HepG2 (cell line): Measurements from ENCODE around the gene REPIN1. TPM values are rescaled to one million over a fixed set of nuclear protein-coding genes. Genes with fewer than 3 reads are reported as not detected.

Experiments used
- ARHGAP35 ChIP-seq: sonication (generic); formaldehyde crosslinking; IDR thresholded peaks from 2 replicates; pipeline ENCODE4 v1.9.0; 2022; ENCODE audit warnings: mild to moderate bottlenecking, inconsistent platforms, moderate library complexity, missing genetic modification reagents, borderline replicate concordance
- ARNT ChIP-seq: fragments of 450-650 bp; IDR thresholded peaks from 2 replicates; pipeline ENCODE4 v1.6.1; 2017
- FOXK2 ChIP-seq: fragments of 450-650 bp; IDR thresholded peaks from 2 replicates; pipeline ENCODE4 v1.6.1; 2016
- HDAC2 ChIP-seq: sonication (generic); formaldehyde crosslinking; IDR thresholded peaks from 2 replicates; pipeline ENCODE4 v1.4.0; 2020; ENCODE audit warnings: missing genetic modification reagents
- IKZF1 ChIP-seq: fragments of 450-650 bp; IDR thresholded peaks from 2 replicates; pipeline ENCODE4 v1.7.1; 2016
- KAT8 ChIP-seq: IDR thresholded peaks from 2 replicates; pipeline ENCODE4 v1.6.1; 2016; ENCODE audit warnings: missing genetic modification reagents, missing compliant biosample characterization
- NR3C1 ChIP-seq: sonication (generic); formaldehyde crosslinking; IDR thresholded peaks from 2 replicates; pipeline ENCODE4 v1.4.0; 2020; ENCODE audit warnings: missing genetic modification reagents
- RBM39 ChIP-seq: fragments of 200-400 bp; formaldehyde crosslinking; IDR thresholded peaks from one replicate; pipeline ENCODE4 v1.6.1; 2018; ENCODE audit warnings: antibody characterized with exemption, mild to moderate bottlenecking, low read depth, low read length; ENCODE audit not compliant: poor library complexity, severe bottlenecking
- SIN3A ChIP-seq: IDR thresholded peaks from 2 replicates; pipeline ENCODE4 v1.6.1; 2011; ENCODE audit warnings: low read depth, mild to moderate bottlenecking, control low read depth, low read length, borderline replicate concordance
- SOX13 ChIP-seq, 3 experiments: fragments of 450-650 bp in 1 of 3; sonication (generic) in 1 of 3; formaldehyde crosslinking in 1 of 3; IDR thresholded peaks in 2 of 3; conservative IDR thresholded peaks in 1 of 3; 2 replicates each; pipeline versions ENCODE4 v1.5.0 to v1.6.1; 2016 to 2020; ENCODE audit warnings: antibody characterized with exemption in 1 of 3, mild to moderate bottlenecking in 1 of 3, missing compliant biosample characterization in 1 of 3, missing genetic modification reagents in 1 of 3, moderate library complexity in 1 of 3
- TARDBP ChIP-seq: sonication (generic); formaldehyde crosslinking; IDR thresholded peaks from 2 replicates; pipeline ENCODE4 v1.8.0; 2022; ENCODE audit warnings: mild to moderate bottlenecking, missing genetic modification reagents
- ZNF232 ChIP-seq: sonication (generic); formaldehyde crosslinking; IDR thresholded peaks from 2 replicates; pipeline ENCODE4 v1.4.0; 2020; ENCODE audit warnings: missing genetic modification reagents, borderline replicate concordance
- ZNF331 ChIP-seq: sonication (generic); formaldehyde crosslinking; IDR thresholded peaks from 2 replicates; pipeline ENCODE4 v1.4.0; 2020; ENCODE audit warnings: missing genetic modification reagents
- ZNF451 ChIP-seq: sonication (generic); formaldehyde crosslinking; IDR thresholded peaks from 2 replicates; pipeline ENCODE4 v1.5.0; 2020; ENCODE audit warnings: mild to moderate bottlenecking, missing genetic modification reagents
- ZNF607 ChIP-seq: sonication (generic); formaldehyde crosslinking; IDR thresholded peaks from 2 replicates; pipeline ENCODE4 v1.5.1; 2020; ENCODE audit warnings: missing genetic modification reagents, mild to moderate bottlenecking, borderline replicate concordance
- ZNF850 ChIP-seq: sonication (generic); formaldehyde crosslinking; conservative IDR thresholded peaks from 2 replicates; pipeline ENCODE4 v1.9.0; 2021; ENCODE audit warnings: mild to moderate bottlenecking, missing genetic modification reagents
- ZSCAN30 ChIP-seq: sonication (generic); formaldehyde crosslinking; IDR thresholded peaks from 2 replicates; pipeline ENCODE4 v1.5.0; 2020; ENCODE audit warnings: mild to moderate bottlenecking, missing genetic modification reagents
- polyA plus RNA-seq, 8 experiments: library from polyadenylated mRNA; depleted of rRNA in 3 of 8; stranded (reverse) in 7 of 8; unstranded in 1 of 8; fragments of >200 nt; fragmentation: Illumina TruSeq in 4 of 8; extraction: Trizol in 4 of 8; gene quantifications; 2 replicates each; pipeline versions ENCODE4 v1.2.1 to v1.2.3, GENCODE V29; 2011 to 2016; ENCODE audit warnings: low read depth in 4 of 8, missing spikeins in 1 of 8, mixed read lengths in 1 of 8; ENCODE audit not compliant: insufficient read depth in 1 of 8
- total RNA-seq, 5 experiments: library from RNA; depleted of rRNA; stranded (reverse); fragments of >200 nt; fragmentation: Illumina TruSeq; extraction: Trizol; gene quantifications; 2 replicates each; pipeline ENCODE4 v1.2.3, GENCODE V29; 2016; ENCODE audit warnings: low read depth in 1 of 5
- TF ChIP-seq, protein P1 (sequence below): IDR thresholded peaks from 2 replicates; pipeline ENCODE4 v1.6.1; 2012; ENCODE audit warnings: low read length, improper control_type of control experiment
- TF ChIP-seq, protein P2 (sequence below): sonication (generic); formaldehyde crosslinking; IDR thresholded peaks from 2 replicates; pipeline ENCODE4 v1.5.1; 2020; ENCODE audit warnings: missing genetic modification reagents, mild to moderate bottlenecking, borderline replicate concordance
- TF ChIP-seq, protein P3 (sequence below): sonication (generic); formaldehyde crosslinking; IDR thresholded peaks from 2 replicates; pipeline ENCODE4 v1.4.0; 2020; ENCODE audit warnings: missing genetic modification reagents

REPIN1 gene
- total and polyA plus RNA-seq, 2 of the 13 experiments (the other 11 are each of a cell fraction or from before 2014, with no cell fraction given): 69.9 to 108 TPM

DNA sequence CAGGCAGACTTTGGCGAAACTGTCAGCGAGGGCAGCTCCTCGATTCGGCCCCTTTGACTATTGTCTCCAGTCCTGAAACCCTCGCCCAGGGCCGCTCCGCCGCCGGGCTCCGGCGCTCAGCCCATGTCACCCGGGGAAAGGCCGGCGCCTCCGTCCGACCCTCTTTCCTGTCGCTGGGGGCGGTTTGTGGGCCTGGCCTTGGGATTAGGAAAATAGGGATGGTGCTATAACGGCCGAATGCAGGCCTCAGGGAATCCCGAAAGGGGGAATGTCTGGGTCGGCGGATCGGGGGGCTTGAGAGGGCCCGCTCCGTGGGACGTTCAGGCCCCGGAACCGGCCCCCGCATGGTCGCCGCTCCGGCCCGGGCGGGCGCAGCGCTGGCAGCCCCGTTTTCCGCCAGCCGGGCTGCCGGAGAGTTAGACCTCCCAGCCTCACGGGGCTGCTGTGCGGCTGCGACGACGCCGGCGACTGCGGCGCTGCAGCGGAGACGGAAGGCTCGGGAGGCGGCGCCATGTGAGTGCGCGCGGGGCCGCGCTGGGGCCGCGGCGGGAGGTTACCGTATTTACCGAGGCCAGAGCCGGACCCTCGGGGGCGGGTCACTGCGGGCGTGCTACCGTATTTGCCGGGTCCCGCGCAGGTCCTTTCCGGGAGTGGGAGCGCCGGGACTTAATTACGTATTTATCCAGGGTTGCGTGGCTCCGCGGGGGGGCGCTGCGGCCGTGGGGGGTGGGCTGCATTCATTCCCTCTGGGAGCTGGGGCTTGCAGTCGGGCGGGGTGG, 36.4 kb downstream of the REPIN1 start (continued):
- TF ChIP-seq, protein P1, sequence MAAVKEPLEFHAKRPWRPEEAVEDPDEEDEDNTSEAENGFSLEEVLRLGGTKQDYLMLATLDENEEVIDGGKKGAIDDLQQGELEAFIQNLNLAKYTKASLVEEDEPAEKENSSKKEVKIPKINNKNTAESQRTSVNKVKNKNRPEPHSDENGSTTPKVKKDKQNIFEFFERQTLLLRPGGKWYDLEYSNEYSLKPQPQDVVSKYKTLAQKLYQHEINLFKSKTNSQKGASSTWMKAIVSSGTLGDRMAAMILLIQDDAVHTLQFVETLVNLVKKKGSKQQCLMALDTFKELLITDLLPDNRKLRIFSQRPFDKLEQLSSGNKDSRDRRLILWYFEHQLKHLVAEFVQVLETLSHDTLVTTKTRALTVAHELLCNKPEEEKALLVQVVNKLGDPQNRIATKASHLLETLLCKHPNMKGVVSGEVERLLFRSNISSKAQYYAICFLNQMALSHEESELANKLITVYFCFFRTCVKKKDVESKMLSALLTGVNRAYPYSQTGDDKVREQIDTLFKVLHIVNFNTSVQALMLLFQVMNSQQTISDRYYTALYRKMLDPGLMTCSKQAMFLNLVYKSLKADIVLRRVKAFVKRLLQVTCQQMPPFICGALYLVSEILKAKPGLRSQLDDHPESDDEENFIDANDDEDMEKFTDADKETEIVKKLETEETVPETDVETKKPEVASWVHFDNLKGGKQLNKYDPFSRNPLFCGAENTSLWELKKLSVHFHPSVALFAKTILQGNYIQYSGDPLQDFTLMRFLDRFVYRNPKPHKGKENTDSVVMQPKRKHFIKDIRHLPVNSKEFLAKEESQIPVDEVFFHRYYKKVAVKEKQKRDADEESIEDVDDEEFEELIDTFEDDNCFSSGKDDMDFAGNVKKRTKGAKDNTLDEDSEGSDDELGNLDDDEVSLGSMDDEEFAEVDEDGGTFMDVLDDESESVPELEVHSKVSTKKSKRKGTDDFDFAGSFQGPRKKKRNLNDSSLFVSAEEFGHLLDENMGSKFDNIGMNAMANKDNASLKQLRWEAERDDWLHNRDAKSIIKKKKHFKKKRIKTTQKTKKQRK: no peak
- no peak for TF ChIP-seq IKZF1
- peak; percentile 95 for TF ChIP-seq RBM39
- no peak for TF ChIP-seq KAT8 (CRISPR knock-in tag)
- no peak for TF ChIP-seq FOXK2
- TF ChIP-seq HDAC2 (CRISPR knock-in tag): peak; percentile 54; the same call in 1 of the 2 replicates
- TF ChIP-seq SOX13 (IDR thresholded peaks at IDR 0.05): no peak
- peak in 1 of 2 experiments; percentile 55; a peak in 1 of 4 replicates for TF ChIP-seq SOX13 (CRISPR knock-in tag; conservative IDR thresholded peaks at IDR 0.05 in 1 of 2, IDR thresholded peaks at IDR 0.05 in 1 of 2)
- TF ChIP-seq ZNF331: peak; percentile 49; the same call in 1 of the 2 replicates
- TF ChIP-seq SIN3A: peak; percentile 53; the same call in 1 of the 2 replicates
- TF ChIP-seq TARDBP (CRISPR knock-in tag): peak; percentile 82; the same call in 1 of the 2 replicates
- 0 out of 2 replicates have a peak, but pooled peaks have one; percentile 39 for TF ChIP-seq ZNF451 (CRISPR knock-in tag)
- TF ChIP-seq ARNT: no peak
- TF ChIP-seq, protein P2, sequence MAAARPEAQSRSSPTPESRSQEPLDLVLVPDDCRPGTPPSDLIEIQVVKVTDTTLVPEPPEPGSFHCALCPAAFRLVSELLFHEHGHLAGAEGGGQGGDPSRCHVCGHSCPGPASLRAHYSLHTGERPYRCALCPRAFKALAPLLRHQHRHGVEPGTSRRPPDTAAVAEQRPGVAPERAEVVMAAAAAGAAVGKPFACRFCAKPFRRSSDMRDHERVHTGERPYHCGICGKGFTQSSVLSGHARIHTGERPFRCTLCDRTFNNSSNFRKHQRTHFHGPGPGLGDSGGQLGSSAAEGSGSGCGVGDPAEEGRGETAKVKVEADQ (CRISPR knock-in tag): peak; percentile 61; the same call in 1 of the 2 replicates
- TF ChIP-seq ZSCAN30 (CRISPR knock-in tag): peak; percentile 92
- no peak for TF ChIP-seq ZNF232 (CRISPR knock-in tag)
- no peak for TF ChIP-seq ARHGAP35 (CRISPR knock-in tag)
- TF ChIP-seq, protein P3, sequence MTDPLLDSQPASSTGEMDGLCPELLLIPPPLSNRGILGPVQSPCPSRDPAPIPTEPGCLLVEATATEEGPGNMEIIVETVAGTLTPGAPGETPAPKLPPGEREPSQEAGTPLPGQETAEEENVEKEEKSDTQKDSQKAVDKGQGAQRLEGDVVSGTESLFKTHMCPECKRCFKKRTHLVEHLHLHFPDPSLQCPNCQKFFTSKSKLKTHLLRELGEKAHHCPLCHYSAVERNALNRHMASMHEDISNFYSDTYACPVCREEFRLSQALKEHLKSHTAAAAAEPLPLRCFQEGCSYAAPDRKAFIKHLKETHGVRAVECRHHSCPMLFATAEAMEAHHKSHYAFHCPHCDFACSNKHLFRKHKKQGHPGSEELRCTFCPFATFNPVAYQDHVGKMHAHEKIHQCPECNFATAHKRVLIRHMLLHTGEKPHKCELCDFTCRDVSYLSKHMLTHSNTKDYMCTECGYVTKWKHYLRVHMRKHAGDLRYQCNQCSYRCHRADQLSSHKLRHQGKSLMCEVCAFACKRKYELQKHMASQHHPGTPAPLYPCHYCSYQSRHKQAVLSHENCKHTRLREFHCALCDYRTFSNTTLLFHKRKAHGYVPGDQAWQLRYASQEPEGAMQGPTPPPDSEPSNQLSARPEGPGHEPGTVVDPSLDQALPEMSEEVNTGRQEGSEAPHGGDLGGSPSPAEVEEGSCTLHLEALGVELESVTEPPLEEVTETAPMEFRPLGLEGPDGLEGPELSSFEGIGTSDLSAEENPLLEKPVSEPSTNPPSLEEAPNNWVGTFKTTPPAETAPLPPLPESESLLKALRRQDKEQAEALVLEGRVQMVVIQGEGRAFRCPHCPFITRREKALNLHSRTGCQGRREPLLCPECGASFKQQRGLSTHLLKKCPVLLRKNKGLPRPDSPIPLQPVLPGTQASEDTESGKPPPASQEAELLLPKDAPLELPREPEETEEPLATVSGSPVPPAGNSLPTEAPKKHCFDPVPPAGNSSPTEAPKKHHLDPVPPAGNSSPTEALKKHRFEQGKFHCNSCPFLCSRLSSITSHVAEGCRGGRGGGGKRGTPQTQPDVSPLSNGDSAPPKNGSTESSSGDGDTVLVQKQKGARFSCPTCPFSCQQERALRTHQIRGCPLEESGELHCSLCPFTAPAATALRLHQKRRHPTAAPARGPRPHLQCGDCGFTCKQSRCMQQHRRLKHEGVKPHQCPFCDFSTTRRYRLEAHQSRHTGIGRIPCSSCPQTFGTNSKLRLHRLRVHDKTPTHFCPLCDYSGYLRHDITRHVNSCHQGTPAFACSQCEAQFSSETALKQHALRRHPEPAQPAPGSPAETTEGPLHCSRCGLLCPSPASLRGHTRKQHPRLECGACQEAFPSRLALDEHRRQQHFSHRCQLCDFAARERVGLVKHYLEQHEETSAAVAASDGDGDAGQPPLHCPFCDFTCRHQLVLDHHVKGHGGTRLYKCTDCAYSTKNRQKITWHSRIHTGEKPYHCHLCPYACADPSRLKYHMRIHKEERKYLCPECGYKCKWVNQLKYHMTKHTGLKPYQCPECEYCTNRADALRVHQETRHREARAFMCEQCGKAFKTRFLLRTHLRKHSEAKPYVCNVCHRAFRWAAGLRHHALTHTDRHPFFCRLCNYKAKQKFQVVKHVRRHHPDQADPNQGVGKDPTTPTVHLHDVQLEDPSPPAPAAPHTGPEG (CRISPR knock-in tag): 0 out of 2 replicates have a peak, but pooled peaks have one; percentile 49
- TF ChIP-seq ZNF850 (CRISPR knock-in tag): no peak
- TF ChIP-seq ZNF607 (CRISPR knock-in tag): peak; percentile 84
- no peak for TF ChIP-seq NR3C1 (CRISPR knock-in tag)
